ENCODE results near the gene TTC7B.

DNA sequence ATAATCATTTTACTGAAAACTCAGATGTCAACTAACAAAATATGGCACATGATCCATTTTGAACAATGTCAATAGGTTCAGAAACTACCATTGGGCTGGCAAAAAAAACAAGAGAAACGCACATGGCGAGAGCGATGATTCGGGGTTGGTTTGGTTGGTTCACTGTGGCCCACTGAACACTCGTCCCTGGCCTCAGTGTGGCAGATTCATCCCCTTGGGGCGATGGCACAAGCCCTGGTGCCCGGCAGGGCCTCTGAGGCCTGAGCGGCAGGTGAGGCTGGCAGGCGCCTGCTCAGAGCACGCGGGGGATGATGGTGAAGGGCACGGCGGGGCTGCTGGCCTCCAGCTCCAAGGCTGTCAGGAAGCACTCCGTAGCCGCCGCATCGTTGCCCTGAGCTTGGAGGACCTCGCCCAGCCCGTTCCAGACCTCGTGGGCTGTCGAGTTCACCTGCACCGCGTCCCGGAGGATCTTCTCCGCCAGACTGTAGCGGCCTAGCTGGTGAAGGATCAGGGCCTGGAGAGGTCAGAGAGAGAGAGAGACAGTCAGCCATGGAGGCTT is 275.1 kb downstream of the TTC7B start:
- no peak for TF ChIP-seq POLR2A (IDR thresholded peaks at IDR 0.05)
- TF ChIP-seq, protein P1, sequence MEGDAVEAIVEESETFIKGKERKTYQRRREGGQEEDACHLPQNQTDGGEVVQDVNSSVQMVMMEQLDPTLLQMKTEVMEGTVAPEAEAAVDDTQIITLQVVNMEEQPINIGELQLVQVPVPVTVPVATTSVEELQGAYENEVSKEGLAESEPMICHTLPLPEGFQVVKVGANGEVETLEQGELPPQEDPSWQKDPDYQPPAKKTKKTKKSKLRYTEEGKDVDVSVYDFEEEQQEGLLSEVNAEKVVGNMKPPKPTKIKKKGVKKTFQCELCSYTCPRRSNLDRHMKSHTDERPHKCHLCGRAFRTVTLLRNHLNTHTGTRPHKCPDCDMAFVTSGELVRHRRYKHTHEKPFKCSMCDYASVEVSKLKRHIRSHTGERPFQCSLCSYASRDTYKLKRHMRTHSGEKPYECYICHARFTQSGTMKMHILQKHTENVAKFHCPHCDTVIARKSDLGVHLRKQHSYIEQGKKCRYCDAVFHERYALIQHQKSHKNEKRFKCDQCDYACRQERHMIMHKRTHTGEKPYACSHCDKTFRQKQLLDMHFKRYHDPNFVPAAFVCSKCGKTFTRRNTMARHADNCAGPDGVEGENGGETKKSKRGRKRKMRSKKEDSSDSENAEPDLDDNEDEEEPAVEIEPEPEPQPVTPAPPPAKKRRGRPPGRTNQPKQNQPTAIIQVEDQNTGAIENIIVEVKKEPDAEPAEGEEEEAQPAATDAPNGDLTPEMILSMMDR (IDR thresholded peaks at IDR 0.05): no peak
- TF ChIP-seq EP300 (IDR thresholded peaks at IDR 0.05): no peak
- TF ChIP-seq POLR2AphosphoS5 (IDR thresholded peaks at IDR 0.05): no peak
